T-helper 1 cell treated with Interleukin-12 subunit alpha and Interleukin-12 subunit beta and Interleukin-4 antibody, amounts not matched to agents 30 μg/mL and 1 μg/mL, for 36 hours (primary cell): ENCODE results near the gene PLEKHA1.
A peak's percentile ranks its signal among the peaks of the same experiment; 100 is the strongest.

Experiments used
- H3K27ac Mint-ChIP-seq: one replicate; pipeline ENCODE4 v1.8.0; 2021; ENCODE audit warnings: mild to moderate bottlenecking, mixed read lengths
- H3K27me3 Mint-ChIP-seq: one replicate; pipeline ENCODE4 v1.8.0; 2021; ENCODE audit warnings: low read depth, mixed read lengths
- H3K36me3 Mint-ChIP-seq: one replicate; pipeline ENCODE4 v1.8.0; 2021; ENCODE audit warnings: low read depth, mixed read lengths
- H3K4me1 Mint-ChIP-seq: one replicate; pipeline ENCODE4 v1.8.0; 2021; ENCODE audit warnings: low read depth, mixed read lengths
- H3K4me3 Mint-ChIP-seq: one replicate; pipeline ENCODE4 v1.8.0; 2021; ENCODE audit warnings: mild to moderate bottlenecking, moderate library complexity, mixed read lengths
- H3K9me3 Mint-ChIP-seq: one replicate; pipeline ENCODE4 v1.8.0; 2021; ENCODE audit warnings: mixed read lengths

Gene PLEKHA1

GRCh38 chr10:122446668-122447423, 72.3 kb downstream of the PLEKHA1 start:
- H3K4me3 Mint-ChIP-seq: no peak overlapping the region
- H3K4me1 Mint-ChIP-seq: no peaks in the 10 kb centered on the region
- H3K36me3 Mint-ChIP-seq: no peaks in the 10 kb centered on the region
- H3K9me3 Mint-ChIP-seq: no peaks in the 10 kb centered on the region
- peaks cover 17% of the 10 kb centered on the region for H3K27me3 Mint-ChIP-seq
- H3K27ac Mint-ChIP-seq: no peak overlapping the region

GRCh38 chr10:122448600-122448999, 74.1 kb downstream of the PLEKHA1 start:
- no peaks in the 10 kb centered on the region for H3K4me1 Mint-ChIP-seq
- H3K27me3 Mint-ChIP-seq: peaks cover 18% of the 10 kb centered on the region
- H3K36me3 Mint-ChIP-seq: no peaks in the 10 kb centered on the region
- H3K4me3 Mint-ChIP-seq: no peak overlapping the region
- no peak overlapping the region for H3K27ac Mint-ChIP-seq
- H3K9me3 Mint-ChIP-seq: no peaks in the 10 kb centered on the region

- H3K36me3 Mint-ChIP-seq: no peaks in the 10 kb centered on the region
- H3K9me3 Mint-ChIP-seq: no peaks in the 10 kb centered on the region
- H3K27me3 Mint-ChIP-seq: peaks cover 18% of the 10 kb centered on the region
- no peaks in the 10 kb centered on the region for H3K4me1 Mint-ChIP-seq
- H3K27ac Mint-ChIP-seq: no peak overlapping the region
- H3K4me3 Mint-ChIP-seq: no peak overlapping the region
These were observed 74.6 kb downstream of the PLEKHA1 start for GRCh38 chr10:122449153-122449552.

- Mint-ChIP-seq H3K4me3 (no peak overlapping the region), H3K36me3 (no peaks in the 10 kb centered on the region), H3K4me1 (no peaks in the 10 kb centered on the region), H3K9me3 (no peaks in the 10 kb centered on the region), H3K27me3 (peaks cover 15% of the 10 kb centered on the region), H3K27ac (no peak overlapping the region)
These were observed 76.0 kb downstream of the PLEKHA1 start for GRCh38 chr10:122450353-122450990.

GRCh38 chr10:122454071-122454470, 79.6 kb downstream of the PLEKHA1 start:
- H3K4me1 Mint-ChIP-seq: no peaks in the 10 kb centered on the region
- no peak overlapping the region for H3K4me3 Mint-ChIP-seq
- no peak overlapping the region for H3K27ac Mint-ChIP-seq
- peaks cover 28% of the 10 kb centered on the region for H3K27me3 Mint-ChIP-seq
- no peaks in the 10 kb centered on the region for H3K36me3 Mint-ChIP-seq
- H3K9me3 Mint-ChIP-seq: no peaks in the 10 kb centered on the region

GRCh38 chr10:122454603-122455080, 80.1 kb downstream of the PLEKHA1 start, which contains the start of gene ARMS2:
Gene ARMS2 (plus strand): TSS chr10:122454653. CDS start chr10:122454728, 75 bp downstream.
- Mint-ChIP-seq H3K27ac (no peak within 1 kb of the TSS), H3K9me3 (no peaks in the 10 kb centered on the region), H3K36me3 (no peaks in the 10 kb centered on the region), H3K27me3 (peaks cover 28% of the 10 kb centered on the region), H3K4me3 (no peak within 1 kb of the TSS), H3K4me1 (no peaks in the 10 kb centered on the region)

- Mint-ChIP-seq H3K4me1 (no peaks in the 10 kb centered on the region), H3K27me3 (peaks cover 33% of the 10 kb centered on the region), H3K4me3 (no peak overlapping the region), H3K27ac (no peak overlapping the region), H3K9me3 (no peaks in the 10 kb centered on the region), H3K36me3 (no peaks in the 10 kb centered on the region)
These were observed 81.0 kb downstream of the PLEKHA1 start for GRCh38 chr10:122455376-122456079.

- H3K4me3 Mint-ChIP-seq: no peak overlapping the region
- no peak overlapping the region for H3K27ac Mint-ChIP-seq
These were observed 83.4 kb downstream of the PLEKHA1 start for GRCh38 chr10:122457934-122458333.

GRCh38 chr10:122458693-122459092, 84.2 kb downstream of the PLEKHA1 start:
- H3K36me3 Mint-ChIP-seq: no peaks in the 10 kb centered on the region
- peaks cover 48% of the 10 kb centered on the region for H3K27me3 Mint-ChIP-seq
- H3K27ac Mint-ChIP-seq: no peak overlapping the region
- H3K4me1 Mint-ChIP-seq: peaks cover 6% of the 10 kb centered on the region
- no peaks in the 10 kb centered on the region for H3K9me3 Mint-ChIP-seq
- no peak overlapping the region for H3K4me3 Mint-ChIP-seq

More at GRCh38 chr10:122457934-122458333, 83.4 kb downstream of the PLEKHA1 start:
- Mint-ChIP-seq H3K36me3 (no peaks in the 10 kb centered on the region), H3K4me1 (peaks cover 6% of the 10 kb centered on the region), H3K9me3 (no peaks in the 10 kb centered on the region), H3K27me3 (peaks cover 41% of the 10 kb centered on the region)

GRCh38 chr10:122459561-122460273, 85.2 kb downstream of the PLEKHA1 start:
- Mint-ChIP-seq H3K4me1 (peaks cover 6% of the 10 kb centered on the region), H3K27me3 (peaks cover 57% of the 10 kb centered on the region), H3K4me3 (no peak overlapping the region), H3K36me3 (no peaks in the 10 kb centered on the region), H3K9me3 (no peaks in the 10 kb centered on the region), H3K27ac (no peak overlapping the region)

GRCh38 chr10:122460891-122461293, 86.4 kb downstream of the PLEKHA1 start:
- no peaks in the 10 kb centered on the region for H3K9me3 Mint-ChIP-seq

GRCh38 chr10:122461367-122461728, 86.8 kb downstream of the PLEKHA1 start, which contains the start of gene HTRA1:
Gene HTRA1 (plus strand): TSS chr10:122461553. CDS start chr10:122461653, 100 bp downstream.
- Mint-ChIP-seq H3K9me3 (no peaks in the 10 kb centered on the region), H3K27ac (no peak within 1 kb of the TSS), H3K4me3 (peak within 1 kb of the TSS; percentile 65), H3K4me1 (peaks cover 6% of the 10 kb centered on the region), H3K27me3 (peaks cover 67% of the 10 kb centered on the region), H3K36me3 (no peaks in the 10 kb centered on the region)

More at GRCh38 chr10:122460891-122461293, 86.4 kb downstream of the PLEKHA1 start:
- H3K36me3 Mint-ChIP-seq: no peaks in the 10 kb centered on the region
- no peak overlapping the region for H3K27ac Mint-ChIP-seq
- peaks cover 6% of the 10 kb centered on the region for H3K4me1 Mint-ChIP-seq
- H3K27me3 Mint-ChIP-seq: peaks cover 67% of the 10 kb centered on the region
- no peak overlapping the region for H3K4me3 Mint-ChIP-seq

GRCh38 chr10:122461729-122462532, 87.4 kb downstream of the PLEKHA1 start:
- H3K27ac Mint-ChIP-seq: no peak overlapping the region
- no peaks in the 10 kb centered on the region for H3K9me3 Mint-ChIP-seq

More at GRCh38 chr10:122461729-122462532, 87.4 kb downstream of the PLEKHA1 start:
- peak overlapping the region; percentile 65 for H3K4me3 Mint-ChIP-seq
- no peaks in the 10 kb centered on the region for H3K36me3 Mint-ChIP-seq
- H3K4me1 Mint-ChIP-seq: peaks cover 6% of the 10 kb centered on the region
- peaks cover 66% of the 10 kb centered on the region for H3K27me3 Mint-ChIP-seq
